Mesodermal cell (in vitro differentiated cells): ENCODE results near the gene KANK4. TPM values are rescaled to one million over a fixed set of nuclear protein-coding genes. Genes with fewer than 3 reads are reported as not detected.

ENCODE experiments used
- H3K27ac ChIP-seq: 2 replicates; pipeline ENCODE4 v1.7.0; 2013; ENCODE audit warnings: mild to moderate bottlenecking, low read depth, low read length, moderate library complexity; ENCODE audit not compliant: severe bottlenecking
- H3K36me3 ChIP-seq: 2 replicates; pipeline ENCODE4 v1.7.1; 2013; ENCODE audit warnings: mild to moderate bottlenecking, low read length, moderate library complexity; ENCODE audit not compliant: control insufficient read depth, insufficient read depth
- H3K4me1 ChIP-seq: one replicate; pipeline ENCODE4 v1.7.1; 2013; ENCODE audit warnings: mild to moderate bottlenecking, low read length; ENCODE audit not compliant: insufficient read depth, control insufficient read depth, poor library complexity, severe bottlenecking
- H3K4me3 ChIP-seq: 2 replicates; pipeline ENCODE4 v1.7.0; 2013; ENCODE audit warnings: low read length, control low read depth, mild to moderate bottlenecking; ENCODE audit not compliant: insufficient read depth, poor library complexity, severe bottlenecking; ENCODE audit errors: extremely low read depth
- H3K9me3 ChIP-seq: 2 replicates; pipeline ENCODE4 v1.7.1; 2013; ENCODE audit warnings: mild to moderate bottlenecking, low read length, moderate library complexity; ENCODE audit not compliant: control insufficient read depth
- WGBS, 2 experiments: methylation state at CpG; one replicate each; pipeline ENCODE4 v1.1.5; 2013; ENCODE audit warnings: missing lambda C conversion rate in 2 of 2; ENCODE audit not compliant: insufficient coverage in 2 of 2; 5-methylcytosine and 5-hydroxymethylcytosine counted together
- polyA plus RNA-seq, 2 experiments: library from polyadenylated mRNA; stranded (reverse); fragments of 50-300 nt; gene quantifications; one replicate each; pipeline ENCODE4 v1.2.3, GENCODE V29; 2013

The KANK4 gene
- polyA plus RNA-seq (2013, experiment 1 of 2) = 1.7 TPM
- polyA plus RNA-seq (2013, experiment 2 of 2) = 1.7 TPM

GRCh38 chr1:62318756-62319544 lies at the start of gene KANK4:
Gene KANK4 (minus strand): TSS chr1:62319434. CDS start chr1:62281564, 37,870 bp downstream.
- WGBS, 2 experiments = 1% methylated on average over 59 to 61 of the region's 84 CpGs
- no peaks in the 10 kb centered on the region for H3K36me3 ChIP-seq
- no peak within 1 kb of the TSS for H3K27ac ChIP-seq
- H3K9me3 ChIP-seq = no peaks in the 10 kb centered on the region
- H3K4me3 ChIP-seq = peak within 1 kb of the TSS; percentile 50
- H3K4me1 ChIP-seq = peaks cover 18% of the 10 kb centered on the region

GRCh38 chr1:62368989-62369388 lies 49.8 kb upstream of the KANK4 start:
- WGBS, 2 experiments = 83 to 98% methylated on average over 6 of the region's 6 CpGs
- Histone ChIP-seq H3K4me1 (no peaks in the 10 kb centered on the region), H3K27ac (no peak overlapping the region), H3K9me3 (peaks cover 5% of the 10 kb centered on the region), H3K4me3 (no peak overlapping the region), H3K36me3 (no peaks in the 10 kb centered on the region)

GRCh38 chr1:62367005-62367557 lies 47.8 kb upstream of the KANK4 start:
- no peak overlapping the region for H3K27ac ChIP-seq
- no peak overlapping the region for H3K4me3 ChIP-seq
- 91 to 96% methylated on average over 7 of the region's 7 CpGs for WGBS, 2 experiments
- H3K9me3 ChIP-seq = peaks cover 5% of the 10 kb centered on the region
- no peaks in the 10 kb centered on the region for H3K36me3 ChIP-seq
- H3K4me1 ChIP-seq = no peaks in the 10 kb centered on the region

GRCh38 chr1:62364721-62365120 lies 45.5 kb upstream of the KANK4 start:
- Histone ChIP-seq H3K27ac (no peak overlapping the region), H3K36me3 (no peaks in the 10 kb centered on the region), H3K4me3 (no peak overlapping the region), H3K9me3 (peaks cover 5% of the 10 kb centered on the region), H3K4me1 (no peaks in the 10 kb centered on the region)

- H3K27ac ChIP-seq = no peak overlapping the region
- peaks cover 5% of the 10 kb centered on the region for H3K9me3 ChIP-seq
- no peak overlapping the region for H3K4me3 ChIP-seq
- H3K36me3 ChIP-seq = no peaks in the 10 kb centered on the region
- 88 to 95% methylated on average over 2 to 3 of the region's 3 CpGs for WGBS, 2 experiments
- no peaks in the 10 kb centered on the region for H3K4me1 ChIP-seq
These were observed 43.7 kb upstream of the KANK4 start for GRCh38 chr1:62362926-62363325.

GRCh38 chr1:62362061-62362917 lies 43.1 kb upstream of the KANK4 start:
- Histone ChIP-seq H3K4me3 (no peak overlapping the region), H3K4me1 (no peaks in the 10 kb centered on the region), H3K27ac (no peak overlapping the region), H3K36me3 (no peaks in the 10 kb centered on the region), H3K9me3 (peaks cover 4% of the 10 kb centered on the region)
- WGBS, 2 experiments = 87 to 100% methylated on average over 1 to 5 of the region's 11 CpGs

- Histone ChIP-seq H3K27ac (no peak overlapping the region), H3K36me3 (no peaks in the 10 kb centered on the region), H3K4me1 (no peaks in the 10 kb centered on the region), H3K4me3 (no peak overlapping the region), H3K9me3 (no peaks in the 10 kb centered on the region)
- 87 to 100% methylated on average over 3 to 4 of the region's 4 CpGs for WGBS, 2 experiments
These were observed 42.2 kb upstream of the KANK4 start for GRCh38 chr1:62361431-62361830.

GRCh38 chr1:62358665-62359373 lies 39.6 kb upstream of the KANK4 start:
- Histone ChIP-seq H3K4me1 (no peaks in the 10 kb centered on the region), H3K27ac (no peak overlapping the region), H3K4me3 (no peak overlapping the region), H3K9me3 (no peaks in the 10 kb centered on the region), H3K36me3 (no peaks in the 10 kb centered on the region)
- 84 to 93% methylated on average over 3 to 8 of the region's 11 CpGs for WGBS, 2 experiments

DNA sequence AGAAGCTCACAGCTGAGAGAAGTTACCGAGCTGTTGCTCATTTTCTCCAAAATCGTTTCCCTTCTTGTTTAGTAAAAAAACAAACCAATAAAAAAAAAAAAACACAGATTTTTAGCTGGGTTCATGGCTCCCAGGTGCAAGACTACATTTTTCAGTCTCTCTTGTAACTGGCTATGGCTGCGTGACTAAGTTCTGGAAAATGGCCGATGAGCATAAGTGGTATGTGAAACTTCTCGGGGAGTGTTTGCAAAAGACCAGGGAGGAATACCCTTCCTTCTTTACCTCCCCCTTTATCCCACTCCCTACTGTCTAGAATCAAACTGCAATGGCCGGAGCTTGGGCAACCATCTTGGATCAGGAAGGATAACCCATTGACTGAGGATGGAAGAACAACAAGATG lies 38.7 kb upstream of the KANK4 start:
- Histone ChIP-seq H3K4me1 (no peaks in the 10 kb centered on the region), H3K4me3 (no peak overlapping the region), H3K36me3 (no peaks in the 10 kb centered on the region), H3K27ac (no peak overlapping the region), H3K9me3 (no peaks in the 10 kb centered on the region)
- 90 to 92% methylated on average over 2 to 6 of the region's 6 CpGs for WGBS, 2 experiments

DNA sequence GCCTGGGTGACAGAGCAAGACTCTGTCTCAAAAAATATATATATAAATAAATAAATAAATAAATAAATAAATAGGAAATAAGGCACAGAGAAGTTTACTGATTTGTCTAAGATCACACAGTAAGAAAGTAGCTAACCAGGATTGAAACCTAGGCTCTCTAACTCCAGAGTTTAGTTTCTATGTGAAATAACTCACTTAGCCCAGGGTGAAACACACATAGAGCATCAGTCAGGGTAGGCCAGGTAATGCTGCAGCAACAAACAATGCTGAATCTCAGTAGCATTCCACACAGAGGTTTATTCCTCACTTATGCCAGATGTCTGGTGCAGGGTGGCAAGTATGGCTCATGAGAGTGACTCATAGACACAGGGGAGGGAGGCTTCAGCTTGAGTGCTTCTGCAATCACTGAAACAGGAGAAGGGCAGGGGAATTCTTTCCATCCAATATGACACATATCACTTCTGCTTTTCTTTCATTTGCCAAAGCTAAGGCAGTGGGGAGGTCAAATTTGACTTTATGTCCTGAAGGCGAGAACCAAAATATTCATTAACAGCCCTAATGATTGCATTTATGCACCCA lies 37.1 kb upstream of the KANK4 start:
- Histone ChIP-seq H3K4me1 (no peaks in the 10 kb centered on the region), H3K36me3 (no peaks in the 10 kb centered on the region), H3K9me3 (no peaks in the 10 kb centered on the region), H3K27ac (no peak overlapping the region), H3K4me3 (no peak overlapping the region)
- no CpG with 5 or more reads among the region's 1 CpG for whole genome bisulfite sequencing, 2 experiments
